Panc1 (cell line): ENCODE results near the gene SPEG. TPM values are rescaled to one million over a fixed set of nuclear protein-coding genes. Genes with fewer than 3 reads are reported as not detected.

Experiments
- ATAC-seq: fragments of 200-7000 bp; cut with Tn5 transposase; 2 replicates; pipeline ENCODE4 v1.9.1; 2020; ENCODE audit warnings: mild to moderate bottlenecking, moderate library complexity
- BruUV-seq: library from RNA; stranded (reverse); fragments of 400-500 nt; replicated peaks from 2 replicates; lab custom pipeline; 2021; lab: Mats Ljungman, UMichigan
- CTCF ChIA-PET: fragments of 300-600 bp; sonication (Branson Sonifier 250); formaldehyde crosslinking; loops from one replicate; lab custom pipeline; 2022; ENCODE audit warnings: antibody characterized with exemption; lab: Charles Lee
- POLR2A ChIA-PET: fragments of 300-600 bp; sonication (Branson Sonifier 250); formaldehyde crosslinking; loops from one replicate; lab custom pipeline; 2022; ENCODE audit warnings: antibody characterized with exemption; lab: Charles Lee
- DNase-seq: peaks from one replicate; pipeline ENCODE4 v3.0.0-alpha.2; 2010; ENCODE audit warnings: low read depth, low spot score
- H3K27ac ChIP-seq: 2 replicates; pipeline ENCODE4 v1.5.1; 2011; ENCODE audit warnings: mild to moderate bottlenecking, low read length, inconsistent platforms
- H3K27me3 ChIP-seq: fragments of 200-500 bp; sonication (Bioruptor generic); 2 replicates; pipeline ENCODE4 v1.6.0; 2014; ENCODE audit warnings: low read length, inconsistent platforms; ENCODE audit not compliant: control insufficient read depth, insufficient read depth
- H3K36me3 ChIP-seq: fragments of 200-500 bp; sonication (Bioruptor generic); 2 replicates; pipeline ENCODE4 v1.5.1; 2014; ENCODE audit warnings: inconsistent platforms, mild to moderate bottlenecking, low read length, moderate library complexity; ENCODE audit not compliant: control insufficient read depth, insufficient read depth
- H3K4me1 ChIP-seq: 2 replicates; pipeline ENCODE4 v1.5.1; 2011; ENCODE audit warnings: inconsistent platforms, mild to moderate bottlenecking, low read length, moderate library complexity; ENCODE audit not compliant: control insufficient read depth, insufficient read depth
- H3K4me3 ChIP-seq, 2 experiments: 2 replicates each; pipeline ENCODE4 v1.5.1; 2011 to 2012; ENCODE audit warnings: low read depth in 2 of 2, low read length in 2 of 2, mild to moderate bottlenecking in 2 of 2, inconsistent platforms in 1 of 2, moderate library complexity in 1 of 2
- H3K9me3 ChIP-seq: fragments of 200-500 bp; sonication (Bioruptor generic); 2 replicates; pipeline ENCODE4 v1.5.1; 2014; ENCODE audit warnings: low read depth, mild to moderate bottlenecking, inconsistent platforms, low read length, moderate library complexity; ENCODE audit not compliant: control insufficient read depth, insufficient read depth
- CTCF ChIP-seq: fragments of 450-650 bp; IDR thresholded peaks from 2 replicates; pipeline ENCODE4 v1.5.1; 2017; ENCODE audit warnings: mild to moderate bottlenecking
- POLR2AphosphoS5 ChIP-seq: IDR thresholded peaks from 2 replicates; pipeline ENCODE4 v1.6.1; 2012; ENCODE audit warnings: mild to moderate bottlenecking, low read depth, low read length, moderate library complexity
- REST ChIP-seq, 2 experiments: IDR thresholded peaks; 2 replicates each; pipeline ENCODE4 v1.6.1; 2011 to 2012; ENCODE audit warnings: low read depth in 2 of 2, control low read depth in 1 of 2, low read length in 1 of 2, mild to moderate bottlenecking in 1 of 2, moderate library complexity in 1 of 2; ENCODE audit not compliant: insufficient read depth in 1 of 2
- SIN3A ChIP-seq: IDR thresholded peaks from 2 replicates; pipeline ENCODE4 v1.6.1; 2012; ENCODE audit warnings: low read depth, mild to moderate bottlenecking, low read length, moderate library complexity, borderline replicate concordance; ENCODE audit not compliant: insufficient read depth
- TCF7L2 ChIP-seq: IDR thresholded peaks from 2 replicates; pipeline ENCODE4 v1.6.1; 2011; ENCODE audit warnings: mild to moderate bottlenecking, low read depth, low read length, inconsistent platforms
- in situ Hi-C: cut with HindIII; loops from 2 replicates; pipeline ENCODE4 v1.10.0; 2016; ENCODE audit warnings: low sequenced_read_pairs, low pct_unique_long_range_greater_than_20kb
- intact Hi-C: fragments of 100-400 bp; cut with micrococcal nuclease; formaldehyde crosslinking; loops from one replicate; pipeline ENCODE4 v1.10.0; 2022; ENCODE audit not compliant: unreplicated experiment
- total RNA-seq: library from RNA; stranded (reverse); gene quantifications from one replicate; pipeline ENCODE4 v1.2.1, GENCODE V29; 2021; ENCODE audit not compliant: unreplicated experiment

Gene SPEG
- total RNA-seq, 1 experiment from 2014 or later, result 3.4 TPM

GRCh38 chr2:219493086-219493485, 58.4 kb downstream of the SPEG start:
- POLR2A ChIA-PET, result no interaction called here
- BruUV-seq, result no TSS peak
- H3K9me3 ChIP-seq, result no peaks in the 10 kb centered on the region
- TF ChIP-seq REST (IDR thresholded peaks at IDR 0.05; ENCODE audit: insufficient read depth in 1 of 2, low read depth in 2 of 2, low read length in 1 of 2) (no peak), SIN3A (no peak), CTCF (no peak)
- no peaks in the 10 kb centered on the region for H3K27me3 ChIP-seq
- H3K36me3 ChIP-seq, result no peaks in the 10 kb centered on the region
- peaks cover 7% of the 10 kb centered on the region; the same call in 1 of the 2 replicates for H3K4me1 ChIP-seq
- intact Hi-C loops, result no loop called here
- no peak overlapping the region for H3K27ac ChIP-seq
- CTCF ChIA-PET, result interaction anchor here (0.6 kb wide), 1 partner anchor 142 kb away, joined by 3 read pairs; no protein-coding TSS in a partner anchor
- no peak for DNase-seq
- in situ Hi-C loops, result no loop called here
- no peak overlapping the region for H3K4me3 ChIP-seq
- ATAC-seq, result no peak

GRCh38 chr2:219494952-219495530, 60.4 kb downstream of the SPEG start:
- Histone ChIP-seq H3K9me3 (no peaks in the 10 kb centered on the region), H3K4me1 (peaks cover 15% of the 10 kb centered on the region), H3K27ac (no peak overlapping the region), H3K4me3 (no peak overlapping the region), H3K36me3 (peaks cover 3% of the 10 kb centered on the region; the same call in 1 of the 2 replicates), H3K27me3 (no peaks in the 10 kb centered on the region)
- in situ Hi-C loops (no loop called here), intact Hi-C loops (no loop called here)
- POLR2A ChIA-PET, result interaction anchor here (0.5 kb wide), 1 partner anchor 132 kb away, joined by 11 read pairs; no protein-coding TSS in a partner anchor
- no TSS peak for BruUV-seq
- CTCF ChIA-PET, result interaction anchor here (0.6 to 3.6 kb wide), 10 partner anchors 9 to 60 kb away, joined by 3 to 36 read pairs (median 4); no protein-coding TSS in a partner anchor
- ATAC-seq, result no peak
- TF ChIP-seq CTCF (no peak), REST (IDR thresholded peaks at IDR 0.05; ENCODE audit: insufficient read depth in 1 of 2, low read depth in 2 of 2, low read length in 1 of 2) (no peak), TCF7L2 (no peak), SIN3A (no peak), POLR2AphosphoS5 (no peak)
- no peak for DNase-seq
